ENCODE data around the gene CASKIN1. TPM values are rescaled to one million over a fixed set of nuclear protein-coding genes. Genes with fewer than 3 reads are reported as not detected.

CASKIN1 gene
- total RNA-seq, 1 experiment from 2014 or later, result 7.9 TPM

DNA sequence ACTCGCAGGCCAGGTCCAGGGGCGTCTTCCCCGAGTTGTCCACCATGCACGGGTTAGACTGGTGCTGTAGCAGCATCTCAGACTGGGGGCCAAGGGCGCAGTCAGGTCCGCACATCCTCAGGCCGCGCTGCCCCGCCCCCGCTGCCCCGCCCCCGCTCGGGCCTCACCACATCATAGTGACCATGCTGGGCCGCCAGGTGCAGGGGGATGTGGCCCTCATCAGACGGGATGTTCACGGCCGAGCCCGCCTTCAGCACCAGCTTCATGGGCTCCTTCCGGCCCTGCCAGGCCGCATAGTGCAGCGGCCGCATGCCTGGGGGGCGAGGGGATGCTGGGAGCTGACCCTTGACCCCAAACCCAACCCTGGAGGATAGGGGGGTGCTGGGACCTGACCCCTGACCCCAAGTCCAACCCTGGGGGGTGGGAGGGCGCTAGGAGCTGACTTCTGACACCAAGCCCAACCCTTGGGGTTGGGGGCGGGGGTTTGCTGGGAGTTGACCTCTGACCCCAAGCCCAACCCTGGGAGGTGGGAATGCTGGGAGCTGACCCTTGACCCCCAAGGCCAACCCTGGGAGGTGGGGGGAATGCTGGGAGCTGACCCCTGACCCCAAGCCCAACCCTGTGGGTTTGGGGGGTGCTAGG lies 7.0 kb downstream of the CASKIN1 start:
- Histone ChIP-seq H3K14ac (ENCODE audit: insufficient read depth, low read length) (no peak overlapping the region), H3K79me2 (ENCODE audit: insufficient read depth, low read length) (no peaks in the 10 kb centered on the region), H2BK15ac (ENCODE audit: low read depth, low read length) (no peak overlapping the region), H2BK5ac (ENCODE audit: insufficient read length, low read length) (no peak overlapping the region), H3K79me1 (ENCODE audit: insufficient read depth, low read depth, low read length, poor library complexity, severe bottlenecking) (no peaks in the 10 kb centered on the region), H3K56ac (ENCODE audit: insufficient read length, low read depth, low read length) (no peak overlapping the region), H2AK5ac (ENCODE audit: insufficient read length, low read length) (no peak overlapping the region), H3K9me3 (ENCODE audit: control insufficient read depth, low read depth, low read length) (no peaks in the 10 kb centered on the region), H3K18ac (ENCODE audit: insufficient read length, low read depth, low read length) (no peak overlapping the region), H3K9ac (ENCODE audit: extremely low read depth, insufficient read length, low read length) (no peak overlapping the region), H4K91ac (ENCODE audit: insufficient read length, low read depth, low read length) (no peak overlapping the region), H3T11ph (ENCODE audit: low read length) (no peak overlapping the region), H3K4ac (ENCODE audit: low read depth, low read length) (no peak overlapping the region), H3K27me3 (ENCODE audit: insufficient read depth, low read length) (no peaks in the 10 kb centered on the region), H2BK20ac (ENCODE audit: low read depth, low read length, poor library complexity, severe bottlenecking) (no peak overlapping the region), H3K23ac (ENCODE audit: insufficient read length, low read depth, low read length) (no peak overlapping the region), H2BK120ac (ENCODE audit: low read depth, low read length, poor library complexity, severe bottlenecking) (no peak overlapping the region), H3K4me2 (ENCODE audit: insufficient read depth, insufficient read length, low read length) (no peak overlapping the region), H2AFZ (ENCODE audit: low read length) (no peak overlapping the region), H3K23me2 (ENCODE audit: insufficient read length, low read depth, low read length, poor library complexity, severe bottlenecking) (no peaks in the 10 kb centered on the region), H4K20me1 (ENCODE audit: control insufficient read depth, insufficient read depth, insufficient read length) (peaks cover under 1% of the 10 kb centered on the region), H3K27ac (ENCODE audit: insufficient read length, low read depth, low read length) (no peak overlapping the region), H3K4me1 (ENCODE audit: insufficient read depth, low read length) (no peaks in the 10 kb centered on the region), H2BK12ac (ENCODE audit: insufficient read length, low read depth, low read length) (no peak overlapping the region), H4K5ac (ENCODE audit: insufficient read length, low read depth, low read length) (no peak overlapping the region), H4K8ac (replicated peaks; ENCODE audit: insufficient read length, low read depth, low read length) (no peak overlapping the region)
- H3K27me3 Mint-ChIP-seq (ENCODE audit: low read depth), result no peaks in the 10 kb centered on the region; the same call in 1 of the 2 replicates
- H3K9me3 Mint-ChIP-seq, result no peaks in the 10 kb centered on the region
- peaks cover 0 to 2% (median under 1%) of the 10 kb centered on the region in 3 experiments; a peak in 2 of 7 replicates for H3K36me3 Mint-ChIP-seq (ENCODE audit: insufficient read depth in 1 of 3, low read depth in 3 of 3)
- H3K4me3 Mint-ChIP-seq, result no peak overlapping the region
- H3K27ac Mint-ChIP-seq, result no peak overlapping the region
- H3K4me1 Mint-ChIP-seq, result peaks cover 0 to 2% of the 10 kb centered on the region in 2 experiments; a peak in 1 of 4 replicates
- no peak for DNase-seq
- no peak for TF ChIP-seq CTCF (conservative IDR thresholded peaks at IDR 0.05)
- WGBS (ENCODE audit: extremely low coverage, insufficient read length, low lambda C conversion rate), result no CpG with 5 or more reads among the region's 25 CpGs

All from H9 (cell line).